Measurements from ENCODE around the gene COP1. TPM values are rescaled to one million over a fixed set of nuclear protein-coding genes. Genes with fewer than 3 reads are reported as not detected.
A peak's percentile ranks its signal among the peaks of the same experiment; 100 is the strongest.

Gene COP1
- total RNA-seq (10 to 100 TPM; 17.9 to 28.1 (median 23.0) TPM), polyA plus RNA-seq (10 to 100 TPM; 26.5 to 55.2 TPM)
- long read RNA-seq, donor 1, transcript COP1-204 (20 exons, 3,033 nt), result major isoform, 31 of 80 reads
- long read RNA-seq, donor 1, partial matches to known transcripts, result 3 of 80 reads
- long read RNA-seq, donor 1, other reads (novel, unspliced or antisense), result 43 of 80 reads
- long read RNA-seq, donor 2, transcript COP1-204 (20 exons, 3,033 nt), result major isoform, 33 of 67 reads
- long read RNA-seq, donor 2, partial matches to known transcripts, result 2 of 67 reads
- long read RNA-seq, donor 2, other reads (novel, unspliced or antisense), result 30 of 67 reads
- long read RNA-seq, donor 3, transcript COP1-204 (20 exons, 3,033 nt), result major isoform, 13 of 28 reads
- long read RNA-seq, donor 3, partial matches to known transcripts, result 3 of 28 reads
- long read RNA-seq, donor 3, other reads (novel, unspliced or antisense), result 11 of 28 reads

GRCh38 chr1:176206961-176207902, at the start of gene COP1:
TSS of gene COP1 (minus strand) at chr1:176207286. CDS start at chr1:176206978, 308 bp downstream.
- 1% methylated on average over 88 to 91 of the region's 92 CpGs for WGBS, 2 donors
- no peaks in the 10 kb centered on the region for H3K27me3 ChIP-seq
- peaks cover 3 to 58% (median 37%) of the 10 kb centered on the region in 9 donors for H3K4me1 ChIP-seq
- H3K36me3 ChIP-seq, result no peaks in the 10 kb centered on the region
- ATAC-seq, result peak; percentile 96 to 99 (median 98)
- peak within 1 kb of the TSS; percentile 90 to 99 (median 96) for H3K27ac ChIP-seq
- intact Hi-C loops (cut with DNase I), result loop anchor here in 1 of 10 donors (10.0 kb wide), 1 partner anchor 82 kb away; no protein-coding TSS in a partner anchor
- peak in 4 of 9 donors; percentile 9 to 33 (median 17) for TF ChIP-seq CTCF (IDR thresholded peaks at IDR 0.05)
- no peaks in the 10 kb centered on the region for H3K9me3 ChIP-seq
- DNase-seq, result peak; percentile 97 to 98
- H3K4me3 ChIP-seq, result peak within 1 kb of the TSS; percentile 67 to 98 (median 88)

- no peak for TF ChIP-seq CTCF (IDR thresholded peaks at IDR 0.05)
- intact Hi-C loops (cut with DNase I), result no loop called here
- Histone ChIP-seq H3K9me3 (no peaks in the 10 kb centered on the region), H3K36me3 (no peaks in the 10 kb centered on the region), H3K4me1 (no peaks in the 10 kb centered on the region), H3K4me3 (no peak overlapping the region), H3K27ac (no peak overlapping the region), H3K27me3 (no peaks in the 10 kb centered on the region)
- DNase-seq, result no peak
- ATAC-seq, result no peak
- 85 to 87% methylated on average over 4 of the region's 4 CpGs for WGBS, 2 donors
Measured at GRCh38 chr1:176252191-176252590, 45.1 kb upstream of the COP1 start.

- intact Hi-C loops (cut with DNase I), result no loop called here
- H3K4me3 ChIP-seq, result no peak overlapping the region
- TF ChIP-seq CTCF (IDR thresholded peaks at IDR 0.05), result no peak
- H3K27ac ChIP-seq, result no peak overlapping the region
- no peak for ATAC-seq
- no peaks in the 10 kb centered on the region for H3K4me1 ChIP-seq
- WGBS, 2 donors, result 71 to 75% methylated on average over 2 of the region's 2 CpGs
- no peaks in the 10 kb centered on the region for H3K27me3 ChIP-seq
- no peaks in the 10 kb centered on the region for H3K36me3 ChIP-seq
- no peak for DNase-seq
- no peaks in the 10 kb centered on the region for H3K9me3 ChIP-seq
Measured at GRCh38 chr1:176244851-176245250, 37.8 kb upstream of the COP1 start.

GRCh38 chr1:176243746-176244145, 36.7 kb upstream of the COP1 start:
- Histone ChIP-seq H3K27me3 (no peaks in the 10 kb centered on the region), H3K4me1 (no peaks in the 10 kb centered on the region), H3K36me3 (no peaks in the 10 kb centered on the region), H3K4me3 (no peak overlapping the region), H3K9me3 (no peaks in the 10 kb centered on the region), H3K27ac (no peak overlapping the region)
- no peak for TF ChIP-seq CTCF (IDR thresholded peaks at IDR 0.05)
- DNase-seq (no peak), ATAC-seq (no peak)
- 79 to 83% methylated on average over 2 of the region's 2 CpGs for WGBS, 2 donors
- intact Hi-C loops (cut with DNase I), result no loop called here

Measured in heart right ventricle (tissue), 16 donors.